Activated CD4-positive, alpha-beta T cell treated with anti-CD3 and anti-CD28 coated beads, Interleukin-2, amount 10 ng/mL, durations not matched to agents 7 days and 5 days (primary cell): ENCODE results near the gene KSR1. TPM values are rescaled to one million over a fixed set of nuclear protein-coding genes. Genes with fewer than 3 reads are reported as not detected.

Experiments
- total RNA-seq, 2 experiments: library from RNA; stranded (reverse); gene quantifications; one replicate each; pipeline ENCODE4 v1.2.3, GENCODE V29; 2021

The KSR1 gene
- total RNA-seq, 2 experiments from 2014 or later: 43.1 to 45.7 TPM

Other genes with a start within 250 kb of the KSR1 start
- 100 to 1,000 TPM; 107 to 111 TPM for gene WSB1, start 162.3 kb upstream of the KSR1 start, total RNA-seq
- 100 to 1,000 TPM; 223 to 233 TPM for gene LGALS9, start 174.7 kb downstream of the KSR1 start, total RNA-seq